Activated T-helper 2 cell treated with anti-CD3 and anti-CD28 coated beads, Interferon-gamma antibody, Interleukin-2, Interleukin-4, amounts not matched to agents 10 μg/mL and 5 μg/mL and 100 μg/mL, durations not matched to agents 14 hours and 24 hours and 36 hours (primary cell): ENCODE measurements around the gene SLC35F6. TPM values are rescaled to one million over a fixed set of nuclear protein-coding genes. Genes with fewer than 3 reads are reported as not detected.
"Not testable (repeated sequence)": the region's sequence is repeated elsewhere in the genome, so short reads cannot be mapped to it uniquely, and the experiment has no call there.

ENCODE experiments used
- DNase-seq: peaks from one replicate; pipeline ENCODE4 v3.0.0; 2021; ENCODE audit warnings: low spot score
- H3K27ac Mint-ChIP-seq: one replicate; pipeline ENCODE4 v1.8.0; 2021; ENCODE audit warnings: mixed read lengths
- H3K27me3 Mint-ChIP-seq: one replicate; pipeline ENCODE4 v1.8.0; 2021; ENCODE audit warnings: low read depth, mixed read lengths
- H3K36me3 Mint-ChIP-seq: one replicate; pipeline ENCODE4 v1.8.0; 2021; ENCODE audit warnings: low read depth, mixed read lengths
- H3K4me1 Mint-ChIP-seq: one replicate; pipeline ENCODE4 v1.8.0; 2021; ENCODE audit warnings: low read depth, mixed read lengths
- H3K4me3 Mint-ChIP-seq: one replicate; pipeline ENCODE4 v1.8.0; 2021; ENCODE audit warnings: low read depth, mild to moderate bottlenecking, moderate library complexity, mixed read lengths
- H3K9me3 Mint-ChIP-seq: one replicate; pipeline ENCODE4 v1.8.0; 2021; ENCODE audit warnings: mixed read lengths
- intact Hi-C: fragments of 100-400 bp; cut with micrococcal nuclease; formaldehyde crosslinking; loops from one replicate; pipeline ENCODE4 v1.15.1; 2023
- total RNA-seq: library from RNA; stranded (reverse); gene quantifications from 2 replicates; pipeline ENCODE4 v1.2.3, GENCODE V29; 2022

SLC35F6 gene
- total RNA-seq, 1 donor from 2014 or later, result 11.8 TPM

DNA sequence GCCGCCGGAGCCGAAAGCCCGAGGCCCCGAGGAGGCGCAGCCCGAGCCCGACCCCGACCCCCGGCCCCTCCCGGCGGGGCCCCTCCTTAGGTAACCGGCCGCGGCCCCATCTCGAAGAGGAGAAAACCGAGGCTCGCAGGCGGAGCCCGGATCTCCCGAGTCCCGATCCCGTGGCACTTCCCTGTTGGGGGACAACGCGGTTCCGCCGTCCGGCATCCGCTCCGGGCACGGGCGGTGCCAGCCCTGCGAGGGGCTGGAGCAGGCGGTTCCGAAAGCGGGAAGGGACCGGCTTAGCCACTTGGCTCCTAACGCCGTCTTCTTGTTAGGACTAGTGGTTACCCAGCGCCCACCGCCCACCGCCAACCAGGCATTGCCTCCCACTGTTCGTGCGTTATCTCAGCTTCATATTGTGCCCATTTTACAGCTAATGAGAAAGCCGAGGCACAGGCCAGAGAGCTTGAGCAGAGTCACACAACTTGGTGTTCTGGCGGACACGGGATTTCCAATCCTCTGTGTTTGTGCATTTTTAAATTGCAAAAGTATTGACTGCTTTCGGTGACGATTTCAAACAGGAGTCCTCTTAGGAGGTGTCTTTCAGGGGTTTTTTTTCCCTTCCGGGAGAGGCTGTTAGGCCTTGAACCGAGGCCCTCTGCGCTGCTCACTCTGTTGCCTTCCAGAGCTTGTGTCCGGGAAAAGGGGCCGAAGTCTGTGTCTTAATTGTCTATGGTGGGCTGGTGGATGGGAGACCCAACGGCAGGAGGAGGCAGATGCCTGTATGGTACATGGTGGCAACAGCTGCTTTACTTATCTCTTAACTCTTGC lies 22.3 kb downstream of the SLC35F6 start:
- peaks cover 32% of the 10 kb centered on the region for H3K4me1 Mint-ChIP-seq
- intact Hi-C loops, result loop anchor here (5.0 kb wide), 1 partner anchor 439 kb away; the partner anchor contains the start of genes ADGRF3 and SELENOI

DNA sequence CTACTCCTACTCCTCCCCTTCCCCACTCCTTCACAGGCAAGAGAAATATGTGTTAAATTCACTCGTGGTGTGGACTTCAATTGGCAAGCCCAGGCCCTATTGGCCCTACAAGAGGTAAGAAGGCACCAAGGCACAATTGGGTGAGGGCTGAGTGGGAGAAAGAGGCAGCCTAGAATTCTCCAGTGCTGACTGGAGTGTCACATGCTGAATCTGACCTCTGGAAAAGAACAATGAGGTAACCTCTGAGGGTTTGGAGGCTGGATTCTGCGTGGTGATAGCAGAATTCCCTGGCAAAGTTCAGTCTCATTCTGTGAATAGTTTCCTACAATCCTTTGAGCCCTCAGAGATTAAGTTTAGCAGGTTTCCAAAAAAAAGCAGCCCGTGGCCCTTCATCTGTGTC lies 28.6 kb downstream of the SLC35F6 start:
- DNase-seq, result no peak
- Mint-ChIP-seq H3K4me1 (peaks cover 21% of the 10 kb centered on the region), H3K36me3 (peaks cover 86% of the 10 kb centered on the region), H3K27me3 (no peaks in the 10 kb centered on the region), H3K27ac (no peak overlapping the region), H3K9me3 (peaks cover 11% of the 10 kb centered on the region), H3K4me3 (no peak overlapping the region)
- intact Hi-C loops, result no loop called here

More for the DNA sequence above, 22.3 kb downstream of the SLC35F6 start:
- Mint-ChIP-seq H3K4me3 (peak overlapping the region; percentile 93), H3K9me3 (peaks cover 11% of the 10 kb centered on the region), H3K27me3 (no peaks in the 10 kb centered on the region), H3K27ac (peak overlapping the region; percentile 80), H3K36me3 (peaks cover 44% of the 10 kb centered on the region)
- no peak for DNase-seq

DNA sequence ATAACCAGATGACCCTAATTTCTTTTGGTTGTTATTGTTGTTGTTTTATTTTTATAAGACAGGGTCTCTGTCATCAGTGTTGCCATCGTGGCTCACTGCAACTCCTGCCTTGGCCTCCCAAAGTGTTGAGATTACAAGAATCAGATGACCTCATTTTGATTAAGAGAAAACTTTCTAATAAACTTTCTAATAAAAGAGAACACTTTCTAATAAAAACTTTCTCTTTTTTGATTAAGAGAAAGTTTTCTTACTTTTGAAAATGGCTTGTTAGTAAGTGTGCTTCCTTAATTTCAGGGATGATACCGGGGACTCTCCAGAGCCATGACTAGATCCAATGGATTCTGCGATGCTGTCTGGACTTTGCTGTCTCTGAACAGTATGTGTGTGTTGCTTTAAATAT lies 29.4 kb downstream of the SLC35F6 start:
- intact Hi-C loops, result no loop called here
- Mint-ChIP-seq H3K9me3 (peaks cover 11% of the 10 kb centered on the region), H3K4me1 (peaks cover 13% of the 10 kb centered on the region), H3K27me3 (no peaks in the 10 kb centered on the region), H3K4me3 (no peak overlapping the region), H3K36me3 (peaks cover 83% of the 10 kb centered on the region), H3K27ac (no peak overlapping the region)
- DNase-seq, result no peak

DNA sequence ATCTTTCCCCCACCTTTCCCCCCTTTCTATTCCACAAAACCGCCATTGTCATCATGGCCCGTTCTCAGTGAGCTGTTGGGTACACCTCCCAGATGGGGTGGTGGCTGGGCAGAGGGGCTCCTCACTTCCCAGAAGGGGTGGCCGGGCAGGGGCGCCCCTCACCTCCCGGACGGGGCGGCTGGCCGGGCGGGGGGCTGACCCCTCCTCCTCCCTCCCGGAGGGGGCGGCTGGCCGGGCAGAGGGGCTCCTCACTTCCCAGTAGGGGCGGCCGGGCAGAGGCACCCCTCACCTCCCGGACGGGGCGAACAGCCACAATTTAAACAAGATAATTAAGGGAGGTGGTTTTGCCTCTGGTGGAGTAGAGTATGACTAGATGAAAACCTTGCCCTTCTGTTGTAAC lies 31.1 kb downstream of the SLC35F6 start:
- H3K4me3 Mint-ChIP-seq, intact Hi-C loops, H3K27me3 Mint-ChIP-seq, H3K4me1 Mint-ChIP-seq, DNase-seq, H3K9me3 Mint-ChIP-seq, H3K27ac Mint-ChIP-seq: not testable (repeated sequence)
- H3K36me3 Mint-ChIP-seq, result peaks cover 71% of the 10 kb centered on the region

DNA sequence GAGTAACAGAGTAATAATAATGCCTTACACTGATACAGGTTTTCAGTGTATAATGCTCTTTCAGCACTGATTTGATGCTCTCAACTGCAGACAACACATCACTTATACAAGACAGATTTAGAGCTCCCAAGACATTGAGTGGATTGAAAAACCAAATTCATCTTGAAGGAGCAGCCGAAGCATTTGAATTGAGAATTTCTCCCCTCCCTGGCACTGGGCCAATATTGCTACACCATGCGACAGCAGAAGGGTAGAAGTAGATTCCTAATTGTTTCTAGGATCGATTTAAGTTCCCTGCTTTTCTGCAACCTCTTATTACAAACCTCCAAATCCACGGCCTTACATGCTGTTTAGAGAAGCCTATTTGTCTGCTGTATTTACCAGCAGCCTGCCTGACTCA lies 37.2 kb downstream of the SLC35F6 start:
- Mint-ChIP-seq H3K4me1 (peaks cover 3% of the 10 kb centered on the region), H3K27me3 (no peaks in the 10 kb centered on the region), H3K27ac (no peak overlapping the region), H3K36me3 (peaks cover 30% of the 10 kb centered on the region), H3K9me3 (no peaks in the 10 kb centered on the region), H3K4me3 (no peak overlapping the region)
- intact Hi-C loops, result no loop called here
- DNase-seq, result no peak

DNA sequence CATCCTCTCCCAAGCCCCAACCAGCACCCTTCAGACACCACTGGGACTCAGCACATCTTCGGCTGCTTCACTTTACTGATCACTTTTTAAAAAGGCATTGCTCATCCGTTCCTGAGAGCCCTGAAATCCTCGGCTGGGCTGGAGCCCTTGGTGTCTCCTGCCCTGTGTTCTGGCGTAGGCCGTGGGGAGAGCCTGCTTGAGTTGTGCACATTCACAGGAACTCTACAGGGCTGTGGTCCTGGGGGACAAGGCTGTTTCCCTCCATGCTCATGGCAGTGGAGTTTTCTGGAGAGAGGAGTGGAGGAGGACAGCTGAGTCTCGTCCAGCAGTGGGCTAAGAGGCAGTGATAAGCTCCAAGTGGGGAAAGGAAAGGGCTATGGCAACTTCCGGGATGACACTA lies 37.7 kb downstream of the SLC35F6 start:
- intact Hi-C loops, result no loop called here
- H3K36me3 Mint-ChIP-seq, result peaks cover 26% of the 10 kb centered on the region
- H3K4me3 Mint-ChIP-seq, result no peak overlapping the region
- no peak for DNase-seq
- H3K4me1 Mint-ChIP-seq, result peaks cover 3% of the 10 kb centered on the region
- no peaks in the 10 kb centered on the region for H3K9me3 Mint-ChIP-seq
- no peaks in the 10 kb centered on the region for H3K27me3 Mint-ChIP-seq
- no peak overlapping the region for H3K27ac Mint-ChIP-seq

DNA sequence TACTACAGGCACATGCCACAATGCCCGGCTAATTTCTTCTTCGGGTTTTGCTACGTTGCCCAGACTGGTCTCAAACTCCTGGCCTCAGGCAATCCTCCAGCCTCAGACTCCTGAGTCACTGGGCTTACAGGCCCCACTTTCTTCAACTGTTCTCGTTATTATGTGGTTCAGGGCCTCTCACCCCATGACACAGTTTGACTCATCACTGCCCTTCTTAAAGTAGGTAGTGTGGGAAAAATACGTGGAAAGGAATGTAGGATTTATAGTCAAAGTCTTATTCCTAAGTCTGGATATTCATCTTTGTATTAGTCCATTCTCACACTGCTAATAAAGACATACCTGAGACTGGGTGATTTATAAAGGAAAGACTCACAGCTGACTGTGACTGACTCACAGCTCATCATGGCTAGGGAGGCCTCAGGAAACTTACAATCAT lies 41.2 kb downstream of the SLC35F6 start:
- intact Hi-C loops, result no loop called here
- no peaks in the 10 kb centered on the region for H3K9me3 Mint-ChIP-seq
- peaks cover 7% of the 10 kb centered on the region for H3K4me1 Mint-ChIP-seq
- H3K4me3 Mint-ChIP-seq, result no peak overlapping the region
- peaks cover 9% of the 10 kb centered on the region for H3K36me3 Mint-ChIP-seq
- peaks cover 4% of the 10 kb centered on the region for H3K27me3 Mint-ChIP-seq
- no peak overlapping the region for H3K27ac Mint-ChIP-seq
- DNase-seq, result no peak

DNA sequence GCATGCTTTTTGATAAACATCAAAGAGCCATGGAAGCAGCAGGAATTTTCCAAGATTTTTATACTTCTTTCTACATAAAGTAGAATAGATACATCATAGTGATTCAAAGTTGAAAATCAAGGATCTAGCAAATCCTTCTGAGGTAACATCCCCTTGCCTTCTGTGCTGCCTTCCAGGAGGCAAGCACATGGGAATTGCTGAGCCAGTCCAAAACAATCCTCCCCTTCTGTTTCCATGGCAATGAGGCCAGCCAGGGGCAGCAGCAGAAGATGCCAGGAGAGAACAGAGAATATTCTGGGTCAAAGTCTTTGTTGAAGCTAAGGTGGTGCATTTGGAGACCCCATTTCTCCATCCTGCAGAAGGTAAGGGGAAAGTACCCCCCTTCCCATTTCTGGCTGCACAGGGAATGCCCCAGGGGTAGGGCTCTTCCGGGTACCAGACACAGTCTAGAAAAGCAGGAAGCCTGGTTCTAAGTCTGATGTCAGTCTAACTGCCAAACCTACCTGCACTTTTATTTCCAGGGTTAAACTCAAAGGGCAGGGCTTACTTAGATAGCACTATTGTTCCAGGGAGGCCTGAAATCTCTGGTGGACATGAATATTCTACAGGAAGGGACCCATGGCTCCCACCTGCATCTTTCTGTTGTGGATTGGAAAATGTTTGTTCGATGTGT lies 43.8 kb downstream of the SLC35F6 start:
- H3K4me3 Mint-ChIP-seq, result no peak overlapping the region
- peaks cover 12% of the 10 kb centered on the region for H3K27me3 Mint-ChIP-seq
- no peak overlapping the region for H3K27ac Mint-ChIP-seq
- DNase-seq, result no peak
- no peaks in the 10 kb centered on the region for H3K36me3 Mint-ChIP-seq
- H3K4me1 Mint-ChIP-seq, result peaks cover 8% of the 10 kb centered on the region
- intact Hi-C loops, result no loop called here
- no peaks in the 10 kb centered on the region for H3K9me3 Mint-ChIP-seq

DNA sequence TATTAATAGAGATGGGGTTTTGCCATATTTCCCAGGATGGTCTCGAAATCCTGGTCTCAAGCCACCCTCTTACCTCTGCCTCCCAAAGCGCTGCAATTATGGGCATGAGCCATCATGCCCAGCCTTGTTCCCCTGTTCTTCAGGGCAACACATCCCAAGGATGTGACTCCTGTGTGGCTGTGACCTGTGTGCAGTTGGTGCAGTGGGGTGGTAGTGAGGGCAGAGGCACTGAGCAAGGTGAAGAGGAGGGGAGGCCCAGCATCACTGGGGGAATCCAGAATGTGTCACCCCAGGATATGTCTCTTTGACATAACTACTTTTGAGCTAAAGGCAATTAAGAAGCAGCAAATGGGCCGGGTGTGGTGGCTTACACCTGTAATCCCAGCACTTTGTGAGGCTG lies 45.1 kb downstream of the SLC35F6 start:
- no peak for DNase-seq
- Mint-ChIP-seq H3K9me3 (no peaks in the 10 kb centered on the region), H3K4me3 (no peak overlapping the region), H3K4me1 (peaks cover 8% of the 10 kb centered on the region), H3K36me3 (no peaks in the 10 kb centered on the region), H3K27ac (no peak overlapping the region), H3K27me3 (peaks cover 12% of the 10 kb centered on the region)
- intact Hi-C loops, result no loop called here

DNA sequence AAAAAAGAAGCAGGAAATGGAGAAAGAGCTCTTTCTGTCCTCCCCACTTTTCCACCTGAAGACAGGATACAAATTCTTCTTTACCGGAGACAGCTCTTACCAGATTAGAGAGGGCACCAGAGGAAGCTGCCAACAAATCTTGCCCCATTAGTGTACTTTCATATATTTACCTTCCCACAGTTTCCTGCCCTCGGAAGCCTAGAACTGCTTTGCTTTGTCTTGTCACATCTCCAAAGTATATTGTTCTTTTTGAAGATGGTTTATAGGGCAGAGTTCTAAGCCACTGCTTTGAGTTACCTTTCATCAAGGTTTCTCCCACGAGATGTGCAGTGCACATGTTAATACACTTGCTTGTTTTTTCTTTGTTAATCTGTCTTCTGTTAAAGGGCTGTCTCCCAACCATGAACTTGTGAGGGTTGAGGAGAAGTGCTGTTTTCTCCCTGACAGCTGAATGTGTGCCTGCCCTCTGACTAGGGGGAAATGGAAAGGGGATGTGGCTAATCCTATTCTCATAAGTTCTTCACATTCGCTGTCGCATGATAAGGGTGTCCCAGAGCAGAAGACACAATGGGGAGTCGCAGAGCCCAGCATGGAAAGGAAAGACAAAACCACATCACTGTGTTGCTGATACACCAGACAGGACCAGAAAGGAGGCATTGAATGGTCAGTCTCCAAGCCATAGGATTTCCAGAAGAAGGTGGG lies 45.9 kb downstream of the SLC35F6 start:
- Mint-ChIP-seq H3K27ac (no peak overlapping the region), H3K36me3 (no peaks in the 10 kb centered on the region), H3K9me3 (no peaks in the 10 kb centered on the region), H3K4me3 (no peak overlapping the region), H3K27me3 (peaks cover 12% of the 10 kb centered on the region), H3K4me1 (peaks cover 8% of the 10 kb centered on the region)
- intact Hi-C loops, result no loop called here
- DNase-seq, result no peak

DNA sequence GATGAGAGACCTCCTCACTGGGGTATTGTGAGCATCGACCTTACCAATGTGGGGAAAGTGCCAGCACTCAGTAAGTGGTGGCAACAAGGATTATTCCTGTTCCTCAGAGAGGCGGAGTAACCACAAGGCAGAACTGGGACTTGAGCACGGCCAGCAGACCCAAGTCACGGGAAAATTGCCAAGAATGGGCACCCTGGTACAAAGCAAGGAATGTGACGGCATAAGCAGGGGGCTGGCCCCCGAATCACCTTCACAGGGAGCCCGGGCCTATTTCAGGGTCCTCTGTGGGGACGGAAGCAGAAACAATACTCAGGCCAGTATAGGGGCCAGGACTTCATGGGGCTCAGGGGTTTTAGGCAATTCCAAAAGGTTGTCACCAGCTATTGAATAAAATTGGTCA lies 47.2 kb downstream of the SLC35F6 start:
- Mint-ChIP-seq H3K4me1 (peaks cover 5% of the 10 kb centered on the region), H3K36me3 (no peaks in the 10 kb centered on the region), H3K9me3 (no peaks in the 10 kb centered on the region), H3K4me3 (no peak overlapping the region), H3K27ac (no peak overlapping the region), H3K27me3 (peaks cover 14% of the 10 kb centered on the region)
- DNase-seq, result no peak
- intact Hi-C loops, result no loop called here

DNA sequence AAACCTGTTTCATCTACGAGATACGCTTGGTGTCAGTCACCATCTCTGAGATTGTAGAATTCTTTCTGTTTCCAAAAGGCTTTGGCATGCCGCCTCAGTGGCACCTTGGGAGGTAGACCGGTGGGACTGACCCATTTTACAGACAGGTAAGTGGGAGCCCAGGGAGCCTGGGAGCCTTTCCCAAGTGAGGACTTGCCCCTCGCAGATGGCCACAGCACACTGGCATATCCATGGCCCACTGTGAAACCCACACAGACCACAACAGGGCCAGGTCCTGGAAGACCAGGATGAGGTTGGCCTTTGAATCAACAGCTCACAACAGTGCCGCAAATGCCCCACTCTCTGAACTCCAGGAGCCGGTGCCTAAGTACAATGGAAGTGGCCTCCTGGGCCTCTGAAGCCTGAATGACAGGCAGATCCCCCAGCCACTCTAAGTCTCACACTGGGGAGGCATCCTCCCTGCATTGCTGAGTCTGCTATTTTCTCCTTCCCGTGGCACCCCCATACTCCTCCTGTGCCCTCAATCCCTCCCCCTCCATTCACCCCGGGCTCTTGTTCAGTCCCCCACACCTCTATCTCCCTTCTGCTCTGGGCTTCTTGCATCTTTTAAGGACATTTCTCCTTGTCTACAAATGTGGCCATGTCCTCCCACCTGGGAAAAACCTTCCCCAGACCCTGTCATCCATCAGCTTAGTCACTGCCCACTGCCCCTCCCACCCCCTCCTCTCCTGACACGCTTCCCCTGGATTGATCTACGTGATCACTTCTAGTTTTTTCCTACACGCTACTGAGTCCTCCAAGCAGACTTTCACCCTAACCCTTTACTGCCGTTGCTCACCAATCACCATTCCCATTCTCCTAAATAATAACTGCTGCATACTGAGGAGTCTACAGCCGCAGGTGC lies 48.0 kb downstream of the SLC35F6 start:
- Mint-ChIP-seq H3K27me3 (peaks cover 17% of the 10 kb centered on the region), H3K27ac (no peak overlapping the region), H3K9me3 (no peaks in the 10 kb centered on the region), H3K4me3 (no peak overlapping the region), H3K4me1 (peaks cover 5% of the 10 kb centered on the region), H3K36me3 (no peaks in the 10 kb centered on the region)
- no peak for DNase-seq
- intact Hi-C loops, result no loop called here
